Liver (tissue), 3 donors: ENCODE data around the gene TMEM272.

Experiments
- GABPA ChIP-seq, 2 donors: IDR thresholded peaks in 1 of 2; conservative IDR thresholded peaks in 1 of 2; 2 replicates each; pipeline ENCODE4 v1.6.1; 2016; ENCODE audit warnings: antibody characterized with exemption in 2 of 2, mild to moderate bottlenecking in 1 of 2, moderate library complexity in 1 of 2
- RAD21 ChIP-seq, 2 donors: IDR thresholded peaks; 2 replicates each; pipeline ENCODE4 v1.6.1; 2016; ENCODE audit warnings: antibody characterized with exemption in 2 of 2, mild to moderate bottlenecking in 2 of 2
- YY1 ChIP-seq: IDR thresholded peaks from 2 replicates; pipeline ENCODE4 v1.6.1; 2016; ENCODE audit warnings: antibody characterized with exemption, mild to moderate bottlenecking
- TF ChIP-seq, protein P1 (sequence below): fragments of 150-350 bp; IDR thresholded peaks from 2 replicates; pipeline ENCODE4 v1.5.1; 2017; ENCODE audit warnings: improper control_type of control experiment, low read depth, low read length; ENCODE audit not compliant: missing input control
- TF ChIP-seq, protein P2 (sequence below): IDR thresholded peaks from 2 replicates; pipeline ENCODE4 v1.6.1; 2016; ENCODE audit warnings: antibody characterized with exemption, mild to moderate bottlenecking
- TF ChIP-seq, protein P3 (sequence below): IDR thresholded peaks from 2 replicates; pipeline ENCODE4 v1.6.1; 2016; ENCODE audit warnings: antibody characterized with exemption
- TF ChIP-seq, protein P4 (sequence below): IDR thresholded peaks from 2 replicates; pipeline ENCODE4 v1.6.1; 2016; ENCODE audit warnings: antibody characterized with exemption
- donor health status: healthy.
- donor health status: healthy.

DNA sequence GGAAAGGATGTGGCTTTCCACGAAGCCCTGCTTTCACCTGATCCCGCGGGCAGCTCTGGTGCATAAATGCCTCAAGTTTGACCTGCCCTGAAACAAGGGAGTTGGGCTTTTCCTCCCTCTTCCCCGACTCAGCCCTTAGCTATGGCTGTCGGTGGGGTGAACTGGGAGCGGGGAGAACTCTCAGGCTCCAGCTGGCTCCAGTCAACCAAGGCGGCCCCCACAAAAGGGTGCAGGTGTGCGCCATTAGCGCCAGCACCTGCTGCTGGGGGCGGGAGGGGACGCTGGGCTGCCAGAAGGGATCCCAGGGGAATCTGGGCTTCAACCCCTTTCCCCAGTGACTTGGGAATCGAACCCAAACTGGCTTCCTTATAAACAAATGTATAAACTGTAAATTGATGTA is 33.9 kb downstream of the TMEM272 start:
- no peak for TF ChIP-seq YY1
- TF ChIP-seq, protein P1, sequence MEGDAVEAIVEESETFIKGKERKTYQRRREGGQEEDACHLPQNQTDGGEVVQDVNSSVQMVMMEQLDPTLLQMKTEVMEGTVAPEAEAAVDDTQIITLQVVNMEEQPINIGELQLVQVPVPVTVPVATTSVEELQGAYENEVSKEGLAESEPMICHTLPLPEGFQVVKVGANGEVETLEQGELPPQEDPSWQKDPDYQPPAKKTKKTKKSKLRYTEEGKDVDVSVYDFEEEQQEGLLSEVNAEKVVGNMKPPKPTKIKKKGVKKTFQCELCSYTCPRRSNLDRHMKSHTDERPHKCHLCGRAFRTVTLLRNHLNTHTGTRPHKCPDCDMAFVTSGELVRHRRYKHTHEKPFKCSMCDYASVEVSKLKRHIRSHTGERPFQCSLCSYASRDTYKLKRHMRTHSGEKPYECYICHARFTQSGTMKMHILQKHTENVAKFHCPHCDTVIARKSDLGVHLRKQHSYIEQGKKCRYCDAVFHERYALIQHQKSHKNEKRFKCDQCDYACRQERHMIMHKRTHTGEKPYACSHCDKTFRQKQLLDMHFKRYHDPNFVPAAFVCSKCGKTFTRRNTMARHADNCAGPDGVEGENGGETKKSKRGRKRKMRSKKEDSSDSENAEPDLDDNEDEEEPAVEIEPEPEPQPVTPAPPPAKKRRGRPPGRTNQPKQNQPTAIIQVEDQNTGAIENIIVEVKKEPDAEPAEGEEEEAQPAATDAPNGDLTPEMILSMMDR, result no peak
- TF ChIP-seq RAD21 (IDR thresholded peaks at IDR 0.05), result no peak
- TF ChIP-seq GABPA (IDR thresholded peaks at IDR 0.05 in 1 of 2, conservative IDR thresholded peaks at IDR 0.05 in 1 of 2), result no peak
- TF ChIP-seq, protein P2, sequence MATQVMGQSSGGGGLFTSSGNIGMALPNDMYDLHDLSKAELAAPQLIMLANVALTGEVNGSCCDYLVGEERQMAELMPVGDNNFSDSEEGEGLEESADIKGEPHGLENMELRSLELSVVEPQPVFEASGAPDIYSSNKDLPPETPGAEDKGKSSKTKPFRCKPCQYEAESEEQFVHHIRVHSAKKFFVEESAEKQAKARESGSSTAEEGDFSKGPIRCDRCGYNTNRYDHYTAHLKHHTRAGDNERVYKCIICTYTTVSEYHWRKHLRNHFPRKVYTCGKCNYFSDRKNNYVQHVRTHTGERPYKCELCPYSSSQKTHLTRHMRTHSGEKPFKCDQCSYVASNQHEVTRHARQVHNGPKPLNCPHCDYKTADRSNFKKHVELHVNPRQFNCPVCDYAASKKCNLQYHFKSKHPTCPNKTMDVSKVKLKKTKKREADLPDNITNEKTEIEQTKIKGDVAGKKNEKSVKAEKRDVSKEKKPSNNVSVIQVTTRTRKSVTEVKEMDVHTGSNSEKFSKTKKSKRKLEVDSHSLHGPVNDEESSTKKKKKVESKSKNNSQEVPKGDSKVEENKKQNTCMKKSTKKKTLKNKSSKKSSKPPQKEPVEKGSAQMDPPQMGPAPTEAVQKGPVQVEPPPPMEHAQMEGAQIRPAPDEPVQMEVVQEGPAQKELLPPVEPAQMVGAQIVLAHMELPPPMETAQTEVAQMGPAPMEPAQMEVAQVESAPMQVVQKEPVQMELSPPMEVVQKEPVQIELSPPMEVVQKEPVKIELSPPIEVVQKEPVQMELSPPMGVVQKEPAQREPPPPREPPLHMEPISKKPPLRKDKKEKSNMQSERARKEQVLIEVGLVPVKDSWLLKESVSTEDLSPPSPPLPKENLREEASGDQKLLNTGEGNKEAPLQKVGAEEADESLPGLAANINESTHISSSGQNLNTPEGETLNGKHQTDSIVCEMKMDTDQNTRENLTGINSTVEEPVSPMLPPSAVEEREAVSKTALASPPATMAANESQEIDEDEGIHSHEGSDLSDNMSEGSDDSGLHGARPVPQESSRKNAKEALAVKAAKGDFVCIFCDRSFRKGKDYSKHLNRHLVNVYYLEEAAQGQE, result no peak
- TF ChIP-seq, protein P3, sequence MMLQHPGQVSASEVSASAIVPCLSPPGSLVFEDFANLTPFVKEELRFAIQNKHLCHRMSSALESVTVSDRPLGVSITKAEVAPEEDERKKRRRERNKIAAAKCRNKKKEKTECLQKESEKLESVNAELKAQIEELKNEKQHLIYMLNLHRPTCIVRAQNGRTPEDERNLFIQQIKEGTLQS, result no peak
- TF ChIP-seq, protein P4, sequence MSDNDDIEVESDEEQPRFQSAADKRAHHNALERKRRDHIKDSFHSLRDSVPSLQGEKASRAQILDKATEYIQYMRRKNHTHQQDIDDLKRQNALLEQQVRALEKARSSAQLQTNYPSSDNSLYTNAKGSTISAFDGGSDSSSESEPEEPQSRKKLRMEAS, result no peak
